Measurements from ENCODE around the gene ABCA9.

Gene ABCA9

GRCh38 chr17:69069226-69069750 lies 8.6 kb upstream of the ABCA9 start:
- Histone ChIP-seq H3K9ac (ENCODE audit: low read length) (no peak overlapping the region), H3K27me3 (ENCODE audit: low read depth, low read length) (no peaks in the 10 kb centered on the region), H3K4me2 (ENCODE audit: low read length) (no peak overlapping the region), H3K36me3 (replicated peaks; ENCODE audit: low read depth, low read length) (no peaks in the 10 kb centered on the region), H3K4me3 (ENCODE audit: low read length) (no peak overlapping the region), H3K79me2 (ENCODE audit: low read length) (no peaks in the 10 kb centered on the region), H2AFZ (ENCODE audit: low read depth, low read length) (no peak overlapping the region; the same call in 1 of the 2 replicates), H4K20me1 (ENCODE audit: insufficient read depth, low read length) (no peaks in the 10 kb centered on the region), H3K9me3 (ENCODE audit: insufficient read depth, low read length) (no peaks in the 10 kb centered on the region), H3K4me1 (ENCODE audit: low read length) (peaks cover 4% of the 10 kb centered on the region), H3K27ac (ENCODE audit: low read length) (no peak overlapping the region)
- TF ChIP-seq EZH2phosphoT487 (IDR thresholded peaks at IDR 0.05; ENCODE audit: low read depth): no peak
- TF ChIP-seq, protein P1, sequence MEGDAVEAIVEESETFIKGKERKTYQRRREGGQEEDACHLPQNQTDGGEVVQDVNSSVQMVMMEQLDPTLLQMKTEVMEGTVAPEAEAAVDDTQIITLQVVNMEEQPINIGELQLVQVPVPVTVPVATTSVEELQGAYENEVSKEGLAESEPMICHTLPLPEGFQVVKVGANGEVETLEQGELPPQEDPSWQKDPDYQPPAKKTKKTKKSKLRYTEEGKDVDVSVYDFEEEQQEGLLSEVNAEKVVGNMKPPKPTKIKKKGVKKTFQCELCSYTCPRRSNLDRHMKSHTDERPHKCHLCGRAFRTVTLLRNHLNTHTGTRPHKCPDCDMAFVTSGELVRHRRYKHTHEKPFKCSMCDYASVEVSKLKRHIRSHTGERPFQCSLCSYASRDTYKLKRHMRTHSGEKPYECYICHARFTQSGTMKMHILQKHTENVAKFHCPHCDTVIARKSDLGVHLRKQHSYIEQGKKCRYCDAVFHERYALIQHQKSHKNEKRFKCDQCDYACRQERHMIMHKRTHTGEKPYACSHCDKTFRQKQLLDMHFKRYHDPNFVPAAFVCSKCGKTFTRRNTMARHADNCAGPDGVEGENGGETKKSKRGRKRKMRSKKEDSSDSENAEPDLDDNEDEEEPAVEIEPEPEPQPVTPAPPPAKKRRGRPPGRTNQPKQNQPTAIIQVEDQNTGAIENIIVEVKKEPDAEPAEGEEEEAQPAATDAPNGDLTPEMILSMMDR (IDR thresholded peaks at IDR 0.05; ENCODE audit: low read depth, low read length): no peak

- no peak overlapping the region for H2AFZ ChIP-seq (ENCODE audit: low read depth, low read length)
- H3K9ac ChIP-seq (ENCODE audit: low read length): no peak overlapping the region
- H3K4me1 ChIP-seq (ENCODE audit: low read length): peaks cover 9% of the 10 kb centered on the region
- H3K27ac ChIP-seq (ENCODE audit: low read length): no peak overlapping the region
- no peaks in the 10 kb centered on the region for H3K79me2 ChIP-seq (ENCODE audit: low read length)
- TF ChIP-seq, protein P1 (IDR thresholded peaks at IDR 0.05; ENCODE audit: low read depth, low read length): peak; percentile 39; the same call in 1 of the 2 replicates
- no peak for TF ChIP-seq EZH2phosphoT487 (IDR thresholded peaks at IDR 0.05; ENCODE audit: low read depth)
- no peaks in the 10 kb centered on the region for H3K9me3 ChIP-seq (ENCODE audit: insufficient read depth, low read length)
- H3K36me3 ChIP-seq (replicated peaks; ENCODE audit: low read depth, low read length): no peaks in the 10 kb centered on the region
- H3K4me2 ChIP-seq (ENCODE audit: low read length): no peak overlapping the region
- H4K20me1 ChIP-seq (ENCODE audit: insufficient read depth, low read length): no peaks in the 10 kb centered on the region
- no peaks in the 10 kb centered on the region for H3K27me3 ChIP-seq (ENCODE audit: low read depth, low read length)
- no peak overlapping the region for H3K4me3 ChIP-seq (ENCODE audit: low read length)
Measured at GRCh38 chr17:69067274-69068047, 6.7 kb upstream of the ABCA9 start.

DNA sequence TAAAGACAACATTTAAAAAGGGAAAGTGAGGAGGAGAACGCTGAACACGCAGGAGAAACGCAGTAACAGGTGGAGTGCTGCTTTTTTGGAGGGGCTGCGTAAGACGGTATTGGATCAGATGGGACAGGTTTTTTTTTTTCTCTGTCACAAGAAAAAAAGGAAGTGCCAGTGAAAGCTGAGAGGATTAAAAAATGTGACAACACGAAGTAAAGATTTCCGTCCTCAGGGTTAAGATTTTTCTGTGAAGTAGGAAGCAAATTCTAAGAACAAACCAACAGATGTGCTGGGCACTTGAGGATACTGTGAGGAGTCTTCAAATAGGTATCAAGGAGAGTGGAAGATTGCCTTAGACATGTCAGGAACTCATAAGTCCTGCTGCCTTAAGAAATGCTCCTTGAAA lies 5.8 kb upstream of the ABCA9 start:
- TF ChIP-seq, protein P1 (IDR thresholded peaks at IDR 0.05; ENCODE audit: low read depth, low read length): no peak
- TF ChIP-seq EZH2phosphoT487 (IDR thresholded peaks at IDR 0.05; ENCODE audit: low read depth): no peak
- Histone ChIP-seq H3K4me2 (ENCODE audit: low read length) (no peak overlapping the region), H3K79me2 (ENCODE audit: low read length) (no peaks in the 10 kb centered on the region), H3K36me3 (replicated peaks; ENCODE audit: low read depth, low read length) (no peaks in the 10 kb centered on the region), H3K27me3 (ENCODE audit: low read depth, low read length) (no peaks in the 10 kb centered on the region), H3K9ac (ENCODE audit: low read length) (no peak overlapping the region), H3K27ac (ENCODE audit: low read length) (no peak overlapping the region), H2AFZ (ENCODE audit: low read depth, low read length) (no peak overlapping the region), H3K4me1 (ENCODE audit: low read length) (peaks cover 9% of the 10 kb centered on the region), H3K9me3 (ENCODE audit: insufficient read depth, low read length) (no peaks in the 10 kb centered on the region), H4K20me1 (ENCODE audit: insufficient read depth, low read length) (no peaks in the 10 kb centered on the region), H3K4me3 (ENCODE audit: low read length) (no peak overlapping the region)

- Histone ChIP-seq H3K4me3 (ENCODE audit: low read length) (no peak overlapping the region), H2AFZ (ENCODE audit: low read depth, low read length) (no peak overlapping the region), H4K20me1 (ENCODE audit: insufficient read depth, low read length) (no peaks in the 10 kb centered on the region), H3K27ac (ENCODE audit: low read length) (no peak overlapping the region), H3K27me3 (ENCODE audit: low read depth, low read length) (no peaks in the 10 kb centered on the region), H3K9me3 (ENCODE audit: insufficient read depth, low read length) (no peaks in the 10 kb centered on the region), H3K36me3 (replicated peaks; ENCODE audit: low read depth, low read length) (no peaks in the 10 kb centered on the region), H3K79me2 (ENCODE audit: low read length) (no peaks in the 10 kb centered on the region), H3K9ac (ENCODE audit: low read length) (no peak overlapping the region), H3K4me1 (ENCODE audit: low read length) (peaks cover 15% of the 10 kb centered on the region), H3K4me2 (ENCODE audit: low read length) (no peak overlapping the region)
- TF ChIP-seq, protein P1 (IDR thresholded peaks at IDR 0.05; ENCODE audit: low read depth, low read length): no peak
- no peak for TF ChIP-seq EZH2phosphoT487 (IDR thresholded peaks at IDR 0.05; ENCODE audit: low read depth)
Measured at GRCh38 chr17:69065113-69065512, 4.4 kb upstream of the ABCA9 start.

All from OCI-LY3 (cell line).